Dermis microvascular lymphatic vessel endothelial cell (primary cell): ENCODE data around the gene ADCY7. TPM values are rescaled to one million over a fixed set of nuclear protein-coding genes. Genes with fewer than 3 reads are reported as not detected.

Experiments used
- total RNA-seq: library from RNA; depleted of rRNA; stranded (reverse); fragments of >200 nt; gene quantifications from 2 replicates; pipeline ENCODE4 v1.2.1, GENCODE V29; 2014

Gene ADCY7
- total RNA-seq, 1 donor from 2014 or later = 2.8 TPM

Other genes starting within 250 kb of the ADCY7 start
- 21.8 and 24.5 TPM in 2 replicates for gene CNEP1R1, start 241.3 kb upstream of the ADCY7 start, total RNA-seq
- 25.7 and 26.2 TPM in 2 replicates for gene HEATR3, start 200.6 kb upstream of the ADCY7 start, total RNA-seq
- gene TENT4B, start 113.2 kb upstream of the ADCY7 start, total RNA-seq = 6.5 and 6.7 TPM in 2 replicates
- 31.9 and 35.9 TPM in 2 replicates for gene BRD7, start 102.4 kb downstream of the ADCY7 start, total RNA-seq